Measurements from ENCODE around the gene PCDHGC3. TPM values are rescaled to one million over a fixed set of nuclear protein-coding genes. Genes with fewer than 3 reads are reported as not detected.
A peak's percentile ranks its signal among the peaks of the same experiment; 100 is the strongest.

Gene PCDHGC3
- total and polyA plus RNA-seq, 2 of the 13 experiments (the other 11 are each of a cell fraction or from before 2014, with no cell fraction given) = 0.20 to 0.30 TPM

DNA sequence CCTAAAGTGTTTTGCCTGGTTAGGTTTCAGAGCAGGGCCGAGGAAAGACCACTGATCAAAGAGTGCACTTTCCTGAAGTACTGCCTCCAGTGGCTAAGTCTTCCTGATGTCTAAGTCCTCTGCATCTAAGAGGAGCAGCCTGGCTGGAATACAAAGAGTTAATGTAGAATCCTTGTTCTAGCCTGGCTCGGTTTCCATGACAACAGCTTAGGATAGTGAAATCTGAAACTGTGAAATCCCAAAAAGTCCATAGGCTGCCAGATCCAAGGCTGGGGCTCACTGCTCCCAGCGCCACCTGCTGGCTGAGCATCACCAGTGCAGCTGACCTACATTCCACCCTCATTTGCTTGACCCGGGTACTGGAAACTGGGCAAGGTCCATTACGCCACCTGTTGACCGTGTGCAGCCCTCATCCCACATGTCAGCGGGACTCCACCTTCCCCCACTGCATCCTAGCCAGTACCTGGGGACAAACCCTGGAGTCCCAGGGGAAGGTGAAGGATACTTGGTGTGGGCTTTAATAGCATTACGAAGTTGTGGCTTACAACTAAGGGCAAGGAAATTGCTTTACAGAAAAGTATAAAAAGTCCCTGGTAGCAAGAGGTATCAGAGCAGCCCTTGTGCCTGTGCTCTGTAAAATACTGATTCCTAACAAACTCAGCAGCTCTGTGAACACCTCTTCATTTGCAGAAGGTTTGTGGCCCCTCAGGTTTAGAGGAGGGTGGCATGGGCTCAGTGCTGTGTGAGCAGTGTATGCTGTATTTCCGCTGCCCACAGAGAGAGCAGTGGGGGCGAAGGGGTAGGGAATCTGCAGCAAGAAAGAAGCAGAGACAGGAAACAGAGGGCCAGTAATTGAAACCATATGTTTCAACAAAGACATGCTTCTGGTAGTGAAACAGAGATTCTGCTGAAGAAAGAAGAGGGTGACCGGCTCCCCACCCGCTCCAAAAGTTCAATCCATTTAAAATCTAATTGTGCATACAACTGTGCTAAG, 49.1 kb downstream of the PCDHGC3 start (continued):
- TF ChIP-seq IKZF5 (CRISPR knock-in tag; IDR thresholded peaks at IDR 0.05) (0 out of 2 replicates have a peak, but pooled peaks have one; percentile 32), ETS1 (CRISPR knock-in tag; IDR thresholded peaks at IDR 0.05) (no peak), KAT2B (IDR thresholded peaks at IDR 0.05; ENCODE audit: borderline replicate concordance, low read depth, low read length) (0 out of 2 replicates have a peak, but pooled peaks have one; percentile 4), ZNF12 (CRISPR knock-in tag; IDR thresholded peaks at IDR 0.05) (no peak), ELF1 (CRISPR knock-in tag; IDR thresholded peaks at IDR 0.05) (no peak), SALL1 (CRISPR knock-in tag; IDR thresholded peaks at IDR 0.05) (peak; percentile 72), SP1 (IDR thresholded peaks at IDR 0.05) (no peak), SP1 (CRISPR knock-in tag; IDR thresholded peaks at IDR 0.05) (0 out of 2 replicates have a peak, but pooled peaks have one; percentile 40), CENPX (CRISPR knock-in tag; IDR thresholded peaks at IDR 0.05) (no peak), FOXP1 (IDR thresholded peaks at IDR 0.05) (no peak), FOXP1 (CRISPR knock-in tag; IDR thresholded peaks at IDR 0.05) (0 out of 2 replicates have a peak, but pooled peaks have one; percentile 34), PHF8 (CRISPR knock-in tag; IDR thresholded peaks at IDR 0.05) (0 out of 2 replicates have a peak, but pooled peaks have one; percentile 23), ZNF530 (CRISPR knock-in tag; IDR thresholded peaks at IDR 0.05; ENCODE audit: low read depth) (no peak), CREBL2 (CRISPR knock-in tag; IDR thresholded peaks at IDR 0.05; ENCODE audit: borderline replicate concordance) (no peak), POGZ (CRISPR knock-in tag; IDR thresholded peaks at IDR 0.05) (peak; percentile 60; the same call in 1 of the 2 replicates), ZFP90 (CRISPR knock-in tag; IDR thresholded peaks at IDR 0.05; ENCODE audit: borderline replicate concordance) (no peak), GZF1 (CRISPR knock-in tag; IDR thresholded peaks at IDR 0.05) (no peak), ZNF235 (CRISPR knock-in tag; IDR thresholded peaks at IDR 0.05; ENCODE audit: borderline replicate concordance) (no peak), ZNF180 (CRISPR knock-in tag; IDR thresholded peaks at IDR 0.05; ENCODE audit: borderline replicate concordance, low read depth) (no peak), PITX1 (CRISPR knock-in tag; IDR thresholded peaks at IDR 0.05) (peak; percentile 35; the same call in 1 of the 2 replicates), NKX3-1 (CRISPR knock-in tag; IDR thresholded peaks at IDR 0.05) (no peak)
- TF ChIP-seq, protein P1, sequence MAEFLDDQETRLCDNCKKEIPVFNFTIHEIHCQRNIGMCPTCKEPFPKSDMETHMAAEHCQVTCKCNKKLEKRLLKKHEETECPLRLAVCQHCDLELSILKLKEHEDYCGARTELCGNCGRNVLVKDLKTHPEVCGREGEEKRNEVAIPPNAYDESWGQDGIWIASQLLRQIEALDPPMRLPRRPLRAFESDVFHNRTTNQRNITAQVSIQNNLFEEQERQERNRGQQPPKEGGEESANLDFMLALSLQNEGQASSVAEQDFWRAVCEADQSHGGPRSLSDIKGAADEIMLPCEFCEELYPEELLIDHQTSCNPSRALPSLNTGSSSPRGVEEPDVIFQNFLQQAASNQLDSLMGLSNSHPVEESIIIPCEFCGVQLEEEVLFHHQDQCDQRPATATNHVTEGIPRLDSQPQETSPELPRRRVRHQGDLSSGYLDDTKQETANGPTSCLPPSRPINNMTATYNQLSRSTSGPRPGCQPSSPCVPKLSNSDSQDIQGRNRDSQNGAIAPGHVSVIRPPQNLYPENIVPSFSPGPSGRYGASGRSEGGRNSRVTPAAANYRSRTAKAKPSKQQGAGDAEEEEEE (CRISPR knock-in tag; IDR thresholded peaks at IDR 0.05; ENCODE audit: borderline replicate concordance) = no peak
- TF ChIP-seq, protein P2, sequence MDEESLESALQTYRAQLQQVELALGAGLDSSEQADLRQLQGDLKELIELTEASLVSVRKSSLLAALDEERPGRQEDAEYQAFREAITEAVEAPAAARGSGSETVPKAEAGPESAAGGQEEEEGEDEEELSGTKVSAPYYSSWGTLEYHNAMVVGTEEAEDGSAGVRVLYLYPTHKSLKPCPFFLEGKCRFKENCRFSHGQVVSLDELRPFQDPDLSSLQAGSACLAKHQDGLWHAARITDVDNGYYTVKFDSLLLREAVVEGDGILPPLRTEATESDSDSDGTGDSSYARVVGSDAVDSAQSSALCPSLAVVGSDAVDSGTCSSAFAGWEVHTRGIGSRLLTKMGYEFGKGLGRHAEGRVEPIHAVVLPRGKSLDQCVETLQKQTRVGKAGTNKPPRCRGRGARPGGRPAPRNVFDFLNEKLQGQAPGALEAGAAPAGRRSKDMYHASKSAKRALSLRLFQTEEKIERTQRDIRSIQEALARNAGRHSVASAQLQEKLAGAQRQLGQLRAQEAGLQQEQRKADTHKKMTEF (CRISPR knock-in tag; IDR thresholded peaks at IDR 0.05) = peak; percentile 71
- TF ChIP-seq, protein P3, sequence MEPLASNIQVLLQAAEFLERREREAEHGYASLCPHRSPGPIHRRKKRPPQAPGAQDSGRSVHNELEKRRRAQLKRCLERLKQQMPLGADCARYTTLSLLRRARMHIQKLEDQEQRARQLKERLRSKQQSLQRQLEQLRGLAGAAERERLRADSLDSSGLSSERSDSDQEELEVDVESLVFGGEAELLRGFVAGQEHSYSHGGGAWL (CRISPR knock-in tag; IDR thresholded peaks at IDR 0.05) = 0 out of 2 replicates have a peak, but pooled peaks have one; percentile 36
